ENCODE data around the gene INPP5E.

DNA sequence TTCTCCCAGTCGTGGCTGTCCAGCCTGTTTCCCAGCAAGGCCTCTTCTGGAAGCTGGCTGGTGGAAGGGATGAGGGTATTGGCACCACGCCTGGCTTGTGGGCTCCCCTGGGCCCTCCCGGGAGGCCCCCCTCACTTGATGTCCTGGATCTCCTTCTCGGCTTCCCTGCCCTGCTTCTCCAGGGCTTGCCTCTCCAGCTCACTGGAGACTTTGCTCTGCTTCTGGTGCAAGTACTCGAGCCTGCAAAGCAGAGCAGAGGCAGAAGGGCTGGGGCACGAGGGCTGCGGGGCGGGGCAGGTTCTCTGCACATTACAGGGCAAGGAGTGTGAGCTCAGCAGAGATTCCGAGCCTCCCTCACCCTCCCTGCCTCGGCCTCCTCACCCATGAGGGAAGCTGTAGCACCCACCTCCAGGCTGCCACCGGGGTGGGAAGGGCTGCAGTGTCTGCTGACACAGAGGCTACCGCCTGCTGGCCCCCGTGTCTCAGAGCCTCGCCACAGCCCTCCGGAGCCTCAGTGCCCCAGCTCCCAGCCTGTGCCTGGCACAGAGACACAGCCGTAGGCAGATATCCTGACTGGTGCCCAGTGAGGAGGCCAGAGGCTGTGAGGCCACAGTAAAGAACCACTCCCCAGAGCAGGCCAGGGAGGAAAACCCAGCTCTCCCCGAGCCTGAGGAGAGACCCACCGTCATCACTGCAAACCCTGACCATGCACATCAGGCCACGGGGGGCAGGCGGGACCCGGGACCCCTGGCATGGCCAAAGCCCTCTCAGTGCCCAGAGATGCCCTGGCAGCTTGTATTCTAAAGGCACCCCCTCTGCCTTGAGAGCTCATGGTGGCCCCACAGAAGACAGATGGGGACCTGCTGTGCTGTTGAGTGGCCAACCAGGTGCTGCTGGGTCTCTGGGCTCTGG lies 46.9 kb downstream of the INPP5E start:
- TF ChIP-seq CTCF (IDR thresholded peaks at IDR 0.05) (no peak), ZFX (IDR thresholded peaks at IDR 0.05; ENCODE audit: borderline replicate concordance) (no peak)
